Measurements from ENCODE around the gene MCM9. TPM values are rescaled to one million over a fixed set of nuclear protein-coding genes. Genes with fewer than 3 reads are reported as not detected.
A peak's percentile ranks its signal among the peaks of the same experiment; 100 is the strongest.
"Not testable (repeated sequence)": the region's sequence is repeated elsewhere in the genome, so short reads cannot be mapped to it uniquely, and the experiment has no call there.

Gene MCM9
- polyA plus RNA-seq, 5 donors = 15.1 to 24.4 (median 21.5) TPM

DNA sequence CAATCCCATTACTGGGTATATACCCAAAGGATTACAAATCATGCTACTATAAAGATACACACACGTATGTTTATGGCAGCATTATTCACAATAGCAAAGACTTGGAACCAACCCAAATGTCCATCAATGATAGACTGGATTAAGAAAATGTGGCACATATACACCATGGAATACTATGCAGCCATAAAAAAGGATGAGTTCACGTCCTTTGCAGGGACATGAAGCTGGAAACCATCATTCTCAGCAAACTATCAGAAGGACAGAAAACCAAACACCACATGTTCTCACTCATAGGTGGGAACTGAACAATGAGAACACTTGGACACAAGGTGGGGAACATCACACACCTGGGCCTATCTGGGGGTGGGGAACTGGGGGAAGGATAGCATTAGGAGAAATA, 66.1 kb downstream of the MCM9 start:
- DNase-seq = not testable (repeated sequence)

DNA sequence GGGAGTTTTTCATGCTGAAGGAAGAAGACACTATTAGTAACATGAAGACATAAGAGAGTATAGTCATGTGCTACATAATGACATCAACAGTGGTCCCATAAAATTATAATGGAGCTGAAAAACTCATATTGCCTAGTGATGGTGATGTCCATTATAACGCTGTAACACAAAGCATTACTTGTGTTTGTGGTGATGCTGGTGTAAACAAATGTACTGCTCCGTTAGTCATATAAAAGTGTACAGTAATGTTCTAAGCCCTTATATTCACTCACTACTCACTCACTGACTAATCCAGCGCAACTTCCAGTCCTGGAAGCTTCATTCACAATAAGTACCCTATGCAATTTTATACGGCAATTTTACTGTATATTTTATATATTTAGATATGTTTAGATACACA, 67.8 kb downstream of the MCM9 start:
- DNase-seq = no peak

DNA sequence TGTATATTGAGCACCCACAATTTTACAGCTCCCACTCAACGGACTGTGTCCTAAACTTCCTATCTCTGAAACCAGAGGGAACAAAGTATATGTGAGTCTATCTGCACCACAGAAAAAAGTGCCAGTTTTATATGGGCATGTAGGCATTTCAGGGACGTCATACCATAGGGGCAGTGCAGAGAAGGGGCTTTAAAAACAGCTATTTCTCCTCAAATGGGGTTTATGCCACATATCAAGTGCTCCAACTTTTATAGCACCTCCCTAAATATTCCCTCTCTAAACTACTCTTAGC, 69.9 kb downstream of the MCM9 start:
- DNase-seq = no peak

DNA sequence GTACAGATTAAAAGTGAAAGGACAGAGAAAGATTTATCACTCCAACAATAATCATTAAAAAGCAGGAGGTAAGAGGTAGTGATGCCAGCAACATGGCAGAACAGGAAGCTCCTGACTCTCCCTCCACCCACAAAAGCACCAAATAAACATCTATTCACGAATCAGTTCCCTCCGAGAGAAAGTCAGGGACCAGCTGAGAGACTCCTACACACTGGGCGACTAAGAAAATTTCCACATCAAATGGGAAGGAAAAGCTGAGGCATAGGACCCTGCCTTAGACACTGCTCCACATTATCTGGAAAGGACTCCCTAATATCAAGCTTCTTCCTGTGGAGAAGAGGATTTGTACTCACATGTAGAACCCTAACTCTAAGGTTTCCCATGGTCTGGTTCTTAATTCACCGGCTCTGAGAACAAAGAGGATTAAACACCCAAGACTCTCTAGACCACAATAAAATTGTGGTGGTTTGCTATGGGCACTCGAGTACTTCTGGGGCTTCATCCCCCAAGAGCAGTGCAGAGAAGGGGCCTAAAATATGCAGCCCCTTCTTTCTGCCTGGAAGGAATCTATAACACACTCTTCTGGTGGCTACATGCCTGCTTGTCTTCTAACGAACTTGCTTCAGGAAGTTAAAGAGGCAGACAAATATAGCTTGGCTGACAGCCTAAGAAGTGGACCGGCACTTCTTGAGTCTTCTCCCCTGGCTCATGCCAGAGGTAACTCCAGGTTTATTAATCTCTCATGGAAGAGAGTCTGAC, 70.4 kb downstream of the MCM9 start:
- peak in 1 of 2 donors; percentile 7 for DNase-seq

DNA sequence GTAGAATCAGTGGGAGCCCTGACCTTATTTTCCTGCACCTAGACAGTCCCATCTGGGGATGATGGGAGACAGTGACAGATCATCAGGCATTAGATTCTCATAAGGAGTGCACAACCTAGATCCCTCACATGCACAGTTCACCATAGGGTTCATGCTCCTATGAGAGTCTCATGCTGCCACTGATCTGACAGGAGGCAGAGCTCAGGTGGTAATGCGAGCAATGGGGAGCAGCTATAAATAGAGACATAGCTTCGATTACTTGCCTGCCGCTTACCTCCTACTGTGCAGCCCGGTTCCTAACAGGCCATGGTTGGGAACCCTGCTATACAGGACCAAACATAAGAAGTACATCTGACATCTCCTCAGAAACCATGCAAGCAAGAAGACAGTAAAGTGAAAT, 72.5 kb downstream of the MCM9 start:
- DNase-seq = no peak

DNA sequence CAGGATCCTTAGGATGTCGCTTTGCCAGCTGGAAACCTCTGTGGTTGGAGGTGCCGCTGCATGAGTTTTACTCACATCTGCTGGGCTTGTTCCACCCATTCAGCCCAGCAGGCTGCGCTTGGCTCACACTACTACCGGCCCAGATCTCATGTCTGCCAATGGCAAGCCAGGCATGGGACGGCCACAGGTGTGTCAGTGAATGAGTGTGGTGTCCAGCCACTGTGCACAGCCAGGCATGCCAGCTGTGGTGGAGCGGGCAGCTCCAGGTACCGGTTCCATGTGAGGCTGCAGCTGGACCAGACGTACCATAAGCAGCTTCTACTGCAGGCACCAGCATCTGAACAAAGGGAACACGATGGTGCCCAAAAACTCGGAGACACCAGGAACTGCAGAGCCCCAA, 74.1 kb downstream of the MCM9 start:
- no peak for DNase-seq

DNA sequence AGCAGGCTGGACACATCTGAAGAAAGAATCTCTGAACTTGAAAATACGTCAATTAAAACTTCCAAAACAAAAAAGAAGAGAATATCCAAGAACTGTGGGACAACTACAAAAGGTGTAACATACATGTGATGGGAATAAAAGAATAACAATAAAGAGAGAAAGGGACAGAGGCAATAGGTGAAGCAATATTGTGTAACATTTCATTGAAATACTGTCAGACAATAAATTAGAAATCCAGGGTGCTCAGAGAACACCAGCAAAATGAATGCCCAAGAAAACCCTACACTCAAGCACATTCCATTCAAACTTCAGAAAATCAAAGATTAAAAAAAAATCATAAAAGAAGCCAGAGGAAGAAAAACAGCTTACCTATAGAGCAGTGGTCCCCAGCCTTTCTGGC, 74.6 kb downstream of the MCM9 start:
- DNase-seq = no peak

DNA sequence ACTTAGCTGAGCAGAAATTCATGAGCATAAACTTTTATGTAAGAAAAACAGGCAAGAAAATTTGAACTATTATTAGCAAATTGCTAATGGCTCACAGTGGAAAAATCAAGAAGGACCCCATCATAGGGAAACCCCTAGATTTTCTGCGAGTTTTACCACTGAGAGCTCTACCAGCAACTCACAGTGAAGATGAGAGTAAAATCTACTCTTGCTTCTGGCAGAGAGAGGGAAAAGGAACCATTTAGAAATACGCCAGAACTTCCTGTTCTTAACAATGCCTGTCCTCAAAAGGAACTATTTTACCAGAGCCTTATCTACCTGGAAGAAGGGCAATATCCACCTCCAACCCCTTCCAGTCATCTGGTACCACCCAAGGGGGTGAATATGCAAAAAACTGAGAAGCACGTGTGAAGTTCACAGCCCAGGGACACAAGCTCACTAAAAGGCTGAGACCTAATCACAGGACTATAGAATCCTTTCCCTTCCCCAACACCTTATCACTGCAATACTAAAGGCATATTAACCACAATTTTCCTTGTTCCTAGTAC, 75.4 kb downstream of the MCM9 start:
- no peak for DNase-seq

DNA sequence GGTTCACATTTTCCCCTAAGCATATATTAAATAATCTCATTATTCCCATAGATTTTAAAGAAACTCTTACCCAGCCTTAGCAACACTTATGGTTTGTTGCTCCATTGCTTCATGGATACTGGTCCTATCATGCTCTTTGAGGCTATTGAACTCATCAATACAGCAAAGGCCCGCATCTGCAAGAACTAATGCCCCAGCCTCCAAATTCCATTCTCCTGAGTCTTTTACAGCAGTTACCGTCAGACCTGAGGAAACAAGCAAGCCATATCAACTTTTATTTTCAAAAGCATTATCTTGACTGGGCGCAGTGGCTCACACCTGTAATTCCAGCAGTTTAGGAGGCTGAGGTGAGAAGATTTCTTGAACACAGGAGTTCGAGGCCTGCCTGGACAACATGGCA, 78.7 kb downstream of the MCM9 start:
- no peak for DNase-seq

DNA sequence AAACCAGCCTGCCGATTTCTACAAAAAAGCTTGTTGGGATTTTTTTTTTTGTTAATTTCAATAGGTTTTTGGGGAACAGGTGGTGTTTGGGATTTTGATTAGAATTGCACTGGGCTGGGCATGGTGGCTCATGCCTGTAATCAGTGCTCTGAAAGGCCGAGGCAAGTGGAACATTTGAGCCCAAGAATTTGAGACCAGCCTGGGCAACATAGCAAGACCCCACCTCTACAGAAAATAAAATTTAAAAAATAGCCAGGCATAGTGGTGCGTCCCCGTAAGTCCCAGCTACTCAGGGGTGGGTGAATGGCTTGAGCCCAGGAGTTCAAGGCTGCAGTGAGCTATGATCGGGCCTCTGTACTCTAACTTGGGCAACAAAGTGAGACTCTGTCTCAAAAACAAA, 81.6 kb downstream of the MCM9 start:
- DNase-seq = no peak

DNA sequence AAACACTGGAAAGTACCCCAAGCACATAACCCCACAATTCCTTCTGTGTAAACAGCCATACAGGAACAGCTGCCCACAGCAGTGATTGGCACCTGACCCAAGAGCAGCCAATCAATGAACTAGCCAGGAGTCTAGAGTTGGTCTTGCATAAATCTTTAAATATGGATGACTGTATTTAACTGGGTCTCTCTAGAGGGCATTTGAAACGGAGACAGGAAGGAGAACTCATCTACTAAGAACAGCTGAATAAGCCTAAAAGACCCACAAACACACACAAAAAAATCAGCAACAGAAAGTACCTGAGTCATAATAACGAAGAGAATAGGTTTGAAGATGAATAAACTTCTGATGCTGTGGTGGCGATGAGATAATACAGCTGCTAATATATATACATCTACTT, 90.0 kb downstream of the MCM9 start:
- DNase-seq = no peak

DNA sequence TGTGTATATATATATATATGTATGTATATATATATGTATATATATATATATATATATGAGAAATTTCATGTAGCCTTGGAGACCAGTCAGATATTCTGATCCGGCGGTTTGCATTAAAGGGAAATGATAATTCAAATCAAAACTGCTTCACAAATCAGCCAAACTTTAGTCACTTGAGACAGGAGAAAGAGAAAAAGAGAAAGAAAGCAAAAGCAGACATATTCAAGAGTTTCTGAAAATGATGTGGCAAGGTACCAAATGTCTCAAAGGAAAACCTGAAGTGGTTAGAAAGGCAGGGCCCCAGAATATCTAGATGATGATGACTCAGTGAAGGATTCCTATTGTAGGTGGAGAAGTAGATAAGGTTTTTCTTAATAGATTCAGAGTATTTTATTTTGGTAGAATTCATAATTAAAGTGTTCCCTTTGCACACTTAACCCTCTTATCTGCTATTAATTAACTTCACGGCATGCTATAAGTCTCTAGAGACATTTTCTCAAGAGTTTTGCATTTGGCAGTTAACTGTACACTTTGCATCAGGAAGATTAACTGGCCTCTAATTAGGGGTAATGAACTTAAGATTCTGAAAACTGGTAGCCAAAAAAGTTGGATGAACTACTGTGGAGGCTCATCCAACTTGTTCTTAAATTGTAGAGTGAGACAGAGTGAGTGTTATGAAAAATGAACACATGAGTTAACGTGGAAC, 91.1 kb downstream of the MCM9 start:
- DNase-seq = no peak

DNA sequence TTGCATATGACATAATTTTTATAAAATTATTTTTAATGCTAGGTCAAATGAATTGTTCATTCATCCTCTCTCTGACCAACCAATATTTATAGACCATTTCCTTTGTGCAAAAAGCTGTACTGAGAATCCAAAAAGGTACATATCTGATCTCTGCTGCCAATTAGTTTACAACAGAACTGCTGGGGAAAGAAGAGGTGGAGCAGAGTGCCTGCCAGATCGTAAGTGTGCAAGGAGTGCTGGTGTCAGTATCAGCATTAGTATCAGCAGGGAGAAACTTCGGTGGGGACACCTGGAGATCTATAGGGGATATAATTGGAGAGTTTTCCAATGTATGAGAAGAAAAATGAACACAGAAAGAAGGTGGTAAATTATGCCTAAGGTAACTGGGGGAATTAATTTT, 104.3 kb downstream of the MCM9 start:
- no peak for DNase-seq

DNA sequence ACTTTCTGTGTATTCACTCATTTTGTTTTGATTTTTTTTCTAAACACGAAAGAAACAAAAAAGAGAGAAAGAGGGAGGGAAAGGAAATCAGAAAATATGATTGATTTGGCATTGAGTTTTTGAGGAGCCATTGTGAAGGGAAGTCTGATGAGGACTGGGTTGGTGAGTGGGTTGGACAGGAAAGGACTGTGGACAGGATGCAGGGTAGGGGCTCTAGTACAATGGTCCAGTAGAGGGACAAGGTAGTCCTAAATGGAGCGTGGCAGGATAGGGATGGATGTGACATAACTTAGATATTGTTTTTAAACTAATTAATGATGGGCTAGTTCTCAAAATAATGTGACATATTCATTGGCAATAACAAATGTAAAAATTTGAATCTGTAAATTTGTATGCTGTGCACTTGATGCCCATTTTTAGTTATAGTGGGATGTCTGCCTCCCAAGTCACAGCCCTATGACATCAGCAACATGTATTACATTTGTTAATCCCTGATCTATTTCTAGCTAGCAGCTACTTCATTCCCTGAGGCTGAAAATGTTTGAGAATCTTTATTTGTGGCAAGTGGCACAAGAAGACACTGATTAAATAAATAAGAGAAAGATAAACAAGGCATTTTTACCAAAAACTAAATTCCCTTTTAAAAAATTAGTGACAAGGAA, 105.0 kb downstream of the MCM9 start:
- no peak for DNase-seq

DNA sequence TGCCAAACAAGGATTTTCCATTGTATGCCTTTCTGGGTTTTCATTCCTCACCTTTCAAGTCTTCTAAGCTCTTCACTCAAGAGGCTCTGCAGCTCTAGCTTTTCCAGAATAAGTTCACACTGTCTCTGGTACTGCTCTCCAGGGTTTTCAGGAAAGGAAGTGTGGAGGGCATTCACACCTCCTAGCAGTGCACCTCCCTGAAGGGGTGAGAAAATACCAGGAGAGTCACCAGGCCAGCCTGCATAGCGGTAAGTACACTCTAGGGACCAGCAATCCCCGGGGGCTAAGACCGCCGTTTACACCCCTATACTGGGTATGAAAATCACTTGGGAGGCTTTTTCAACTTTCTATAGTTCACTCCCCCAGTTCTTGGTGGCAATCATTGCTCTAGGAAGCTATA, 108.9 kb downstream of the MCM9 start:
- DNase-seq = no peak

DNA sequence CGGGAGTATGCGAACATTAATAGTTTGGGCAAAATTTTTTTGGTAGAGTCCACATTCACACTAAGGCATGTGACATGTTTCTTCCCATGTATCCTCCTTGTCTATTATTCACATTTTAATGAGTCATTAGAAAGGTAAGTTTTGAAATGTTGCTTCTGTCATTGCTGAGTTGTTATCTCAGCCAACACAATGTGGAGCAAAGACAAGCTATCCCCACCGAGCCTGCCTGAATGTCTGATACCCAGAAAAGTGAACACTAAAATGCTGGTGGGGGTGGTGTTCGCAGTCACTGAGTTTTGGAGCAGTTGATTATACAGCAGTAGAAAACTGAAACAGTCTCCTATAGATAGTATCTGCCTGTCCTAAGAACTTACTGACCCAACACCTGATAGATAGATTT, 109.3 kb downstream of the MCM9 start:
- no peak for DNase-seq

DNA sequence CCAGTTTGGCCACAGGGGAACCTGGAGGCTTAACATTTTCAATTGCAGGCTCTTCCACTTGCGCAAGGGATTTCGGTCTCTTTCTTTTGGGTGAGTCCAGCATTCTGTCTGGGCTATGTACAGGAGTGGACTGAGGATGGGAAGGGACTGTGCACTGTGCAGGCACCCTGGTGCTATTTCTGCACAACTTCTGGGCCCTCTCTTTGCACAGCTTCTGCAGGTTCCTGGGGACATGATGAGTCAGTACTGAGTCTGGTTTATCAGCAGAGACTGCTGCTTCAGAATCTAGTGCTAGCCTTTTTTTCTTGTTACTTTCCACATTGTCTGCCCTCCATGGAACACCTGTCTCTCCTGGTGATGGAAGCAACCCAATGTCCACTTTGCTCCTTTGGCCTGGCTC, 119.5 kb downstream of the MCM9 start:
- DNase-seq = no peak

DNA sequence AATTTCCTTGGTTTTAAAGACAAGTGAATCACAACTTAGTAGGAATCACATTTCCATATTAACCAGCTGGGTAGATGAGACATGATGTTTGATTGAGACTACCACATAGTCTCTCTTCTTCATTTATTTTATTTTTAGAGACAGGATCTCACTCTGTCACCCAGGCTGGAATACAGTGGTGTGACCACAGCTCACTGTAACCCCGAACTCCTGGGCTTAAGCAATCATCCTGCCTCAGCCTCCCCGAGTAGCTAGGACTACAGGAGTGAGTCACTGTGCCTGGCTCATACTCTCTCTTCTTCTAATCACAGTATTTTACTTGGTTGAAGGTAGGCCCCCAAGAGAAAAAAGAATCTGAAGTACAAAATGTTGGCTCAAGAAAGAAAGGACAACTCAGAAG, 121.2 kb downstream of the MCM9 start:
- DNase-seq = no peak

DNA sequence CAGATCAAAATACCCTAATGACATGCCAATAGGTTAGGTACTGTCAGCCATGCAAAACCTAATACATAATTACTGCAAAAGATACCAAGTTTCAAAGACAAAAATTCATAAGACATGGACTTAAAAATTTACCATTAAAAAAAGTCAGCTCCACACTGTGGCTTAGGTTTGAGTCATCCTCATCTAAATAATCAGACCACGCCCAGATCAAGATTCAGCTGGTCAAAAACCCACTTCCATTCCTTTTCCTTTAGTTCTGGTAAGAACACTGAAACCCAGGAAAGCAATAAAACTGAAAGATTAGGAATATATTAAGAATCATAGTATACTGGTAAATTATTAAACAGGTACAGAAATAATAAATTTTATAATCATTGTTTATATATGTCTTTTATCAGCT, 122.0 kb downstream of the MCM9 start:
- no peak for DNase-seq

DNA sequence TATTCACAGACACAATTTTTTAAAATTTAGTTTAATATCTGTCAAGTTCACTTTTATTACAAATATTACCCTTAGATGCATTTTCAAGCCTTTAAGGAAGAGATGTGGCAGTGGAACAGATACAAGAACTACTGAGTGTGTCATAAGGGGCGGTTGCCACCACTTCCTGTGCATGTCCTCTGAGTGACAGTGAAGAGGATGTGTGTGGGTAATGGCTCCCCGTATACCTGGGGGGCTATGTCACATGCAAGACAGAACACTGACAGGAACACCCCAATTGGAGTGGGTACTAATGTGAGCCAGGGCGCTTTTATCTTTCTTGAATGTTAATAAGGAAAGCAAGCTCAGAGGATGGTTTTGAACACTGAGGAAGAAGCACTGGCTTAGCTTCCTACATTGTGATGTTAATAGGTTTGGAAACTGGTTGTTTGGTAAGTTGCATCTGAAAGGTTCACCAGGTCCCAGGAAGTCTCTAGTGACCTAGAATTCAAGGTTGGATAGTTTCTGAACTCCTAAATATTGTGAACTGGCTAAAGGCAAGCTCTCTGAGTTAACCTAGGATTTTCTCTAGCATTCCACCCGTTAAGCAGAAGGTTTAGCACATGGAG, 124.4 kb downstream of the MCM9 start:
- no peak for DNase-seq

DNA sequence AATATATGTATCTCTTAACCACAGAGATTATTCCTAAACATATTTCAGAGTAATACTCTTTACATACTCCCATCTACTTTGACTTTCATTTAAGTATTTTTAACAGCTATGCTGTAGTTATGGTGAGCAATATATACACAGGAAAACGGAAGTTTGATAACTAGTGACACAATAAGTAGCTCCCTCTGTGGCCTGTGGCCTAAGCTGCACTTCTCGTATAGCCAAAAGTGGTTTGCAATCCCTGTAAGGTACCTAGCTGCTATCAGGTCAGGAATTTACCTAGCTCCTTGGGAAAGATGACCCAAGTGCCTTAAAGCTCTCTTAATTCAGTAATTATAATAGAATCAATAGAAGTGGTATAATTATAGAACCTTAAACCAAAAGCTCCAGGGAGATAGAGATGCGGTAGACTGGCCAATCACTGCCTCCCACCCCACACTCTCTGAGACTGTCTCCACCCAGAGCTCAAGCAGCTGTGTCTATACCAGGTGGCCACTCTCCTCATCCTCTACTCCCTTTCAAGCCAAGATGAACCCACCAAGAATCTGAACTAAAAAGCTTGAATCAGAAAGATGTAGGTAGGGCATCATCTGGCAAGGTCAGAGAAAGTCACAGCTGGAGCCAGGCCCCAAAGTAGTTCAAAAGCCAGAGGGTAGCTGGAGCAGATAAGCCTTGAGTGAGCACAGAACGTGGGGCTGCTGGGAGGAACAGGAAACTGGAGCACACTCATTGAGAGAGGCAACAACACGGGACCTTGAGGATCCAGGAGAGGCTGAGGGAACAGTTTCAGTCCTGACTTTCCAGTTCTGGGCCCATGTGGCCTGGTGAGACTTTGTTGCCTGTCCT, 125.9 kb downstream of the MCM9 start:
- DNase-seq = no peak

DNA sequence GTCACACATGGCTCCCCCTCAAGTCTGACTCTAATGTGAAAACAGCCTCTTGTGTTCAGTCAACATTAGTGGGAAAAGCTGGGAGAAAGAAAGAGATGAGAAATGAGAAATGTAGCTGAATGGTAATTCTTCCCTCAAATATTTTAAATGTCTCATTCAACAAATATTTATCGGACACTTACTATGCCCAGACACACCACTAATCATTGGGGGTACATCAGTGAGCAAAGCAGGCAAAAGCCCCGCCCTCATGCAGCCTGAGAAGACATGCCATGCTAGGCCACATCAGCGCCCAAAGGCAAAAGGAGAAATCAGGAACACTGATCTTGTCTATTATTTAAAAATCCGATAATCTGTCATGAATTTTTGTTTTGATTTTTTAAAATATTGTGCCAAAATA, 130.9 kb downstream of the MCM9 start:
- no peak for DNase-seq

Data from right lung (tissue), 5 donors.